AG10803 (cell line): Measurements from ENCODE around the gene ZFP3.
"Not testable (repeated sequence)": the region's sequence is repeated elsewhere in the genome, so short reads cannot be mapped to it uniquely, and the experiment has no call there.

Experiments
- DNase-seq: peaks from one replicate; pipeline ENCODE4 v3.0.0; 2010; ENCODE audit warnings: low read depth
- H3K4me3 ChIP-seq: 2 replicates; pipeline ENCODE4 v1.5.1; 2011; ENCODE audit warnings: mild to moderate bottlenecking, low read length, control low read depth
- TF ChIP-seq, protein P1 (sequence below): conservative IDR thresholded peaks from 2 replicates; pipeline ENCODE4 v1.5.1; 2011; ENCODE audit warnings: mild to moderate bottlenecking, low read length, control low read depth, inconsistent platforms

The ZFP3 gene

DNA sequence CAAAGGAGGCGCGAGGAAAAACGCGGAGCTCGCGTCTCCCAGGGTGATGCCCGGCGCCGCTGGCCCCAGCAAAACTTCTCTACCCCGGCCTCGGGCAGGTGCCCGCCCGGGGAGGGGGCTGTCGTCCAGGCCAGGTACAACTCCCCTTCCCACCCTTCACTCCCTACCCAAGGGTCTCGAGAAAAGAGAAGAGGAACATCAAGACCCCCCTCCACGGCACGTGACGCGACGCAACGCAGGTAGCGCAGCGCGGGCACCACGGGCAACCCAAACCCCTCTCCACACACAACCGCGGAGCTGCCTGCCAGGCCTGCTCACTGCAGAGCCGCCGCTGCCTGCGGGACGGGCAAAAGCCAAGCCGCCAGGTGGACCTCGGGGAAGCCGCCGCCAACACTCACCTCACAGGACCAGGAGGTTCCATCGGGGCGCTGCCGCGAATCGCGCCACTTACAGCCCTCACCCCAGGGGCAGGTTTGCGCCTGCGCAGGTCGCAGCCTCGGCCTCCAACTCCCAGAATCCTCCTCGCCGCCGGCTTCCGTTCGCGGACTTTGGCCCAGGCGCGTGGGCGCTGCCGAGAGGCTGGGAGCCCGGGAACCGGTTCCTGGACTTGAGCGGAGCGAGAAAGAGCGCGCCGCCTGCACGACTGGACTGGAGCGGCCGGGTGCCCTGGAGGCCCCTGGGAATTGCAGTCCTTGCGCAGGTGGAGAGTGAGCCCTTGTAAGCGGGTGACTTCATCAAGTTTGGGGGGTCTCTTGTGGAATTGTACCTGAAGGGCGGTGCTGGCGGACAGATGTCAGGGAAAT, 33.3 kb downstream of the ZFP3 start, which contains the start of gene ZNF232:
Gene ZNF232, minus strand, starts transcription at position 477 of the 803 bp plus-strand sequence. Its CDS starts 56 bp downstream, at position 421.
- DNase-seq, result peak; percentile 90
- H3K4me3 ChIP-seq, result peak within 1 kb of the TSS; percentile 94
- TF ChIP-seq, protein P1, sequence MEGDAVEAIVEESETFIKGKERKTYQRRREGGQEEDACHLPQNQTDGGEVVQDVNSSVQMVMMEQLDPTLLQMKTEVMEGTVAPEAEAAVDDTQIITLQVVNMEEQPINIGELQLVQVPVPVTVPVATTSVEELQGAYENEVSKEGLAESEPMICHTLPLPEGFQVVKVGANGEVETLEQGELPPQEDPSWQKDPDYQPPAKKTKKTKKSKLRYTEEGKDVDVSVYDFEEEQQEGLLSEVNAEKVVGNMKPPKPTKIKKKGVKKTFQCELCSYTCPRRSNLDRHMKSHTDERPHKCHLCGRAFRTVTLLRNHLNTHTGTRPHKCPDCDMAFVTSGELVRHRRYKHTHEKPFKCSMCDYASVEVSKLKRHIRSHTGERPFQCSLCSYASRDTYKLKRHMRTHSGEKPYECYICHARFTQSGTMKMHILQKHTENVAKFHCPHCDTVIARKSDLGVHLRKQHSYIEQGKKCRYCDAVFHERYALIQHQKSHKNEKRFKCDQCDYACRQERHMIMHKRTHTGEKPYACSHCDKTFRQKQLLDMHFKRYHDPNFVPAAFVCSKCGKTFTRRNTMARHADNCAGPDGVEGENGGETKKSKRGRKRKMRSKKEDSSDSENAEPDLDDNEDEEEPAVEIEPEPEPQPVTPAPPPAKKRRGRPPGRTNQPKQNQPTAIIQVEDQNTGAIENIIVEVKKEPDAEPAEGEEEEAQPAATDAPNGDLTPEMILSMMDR, result no peak

DNA sequence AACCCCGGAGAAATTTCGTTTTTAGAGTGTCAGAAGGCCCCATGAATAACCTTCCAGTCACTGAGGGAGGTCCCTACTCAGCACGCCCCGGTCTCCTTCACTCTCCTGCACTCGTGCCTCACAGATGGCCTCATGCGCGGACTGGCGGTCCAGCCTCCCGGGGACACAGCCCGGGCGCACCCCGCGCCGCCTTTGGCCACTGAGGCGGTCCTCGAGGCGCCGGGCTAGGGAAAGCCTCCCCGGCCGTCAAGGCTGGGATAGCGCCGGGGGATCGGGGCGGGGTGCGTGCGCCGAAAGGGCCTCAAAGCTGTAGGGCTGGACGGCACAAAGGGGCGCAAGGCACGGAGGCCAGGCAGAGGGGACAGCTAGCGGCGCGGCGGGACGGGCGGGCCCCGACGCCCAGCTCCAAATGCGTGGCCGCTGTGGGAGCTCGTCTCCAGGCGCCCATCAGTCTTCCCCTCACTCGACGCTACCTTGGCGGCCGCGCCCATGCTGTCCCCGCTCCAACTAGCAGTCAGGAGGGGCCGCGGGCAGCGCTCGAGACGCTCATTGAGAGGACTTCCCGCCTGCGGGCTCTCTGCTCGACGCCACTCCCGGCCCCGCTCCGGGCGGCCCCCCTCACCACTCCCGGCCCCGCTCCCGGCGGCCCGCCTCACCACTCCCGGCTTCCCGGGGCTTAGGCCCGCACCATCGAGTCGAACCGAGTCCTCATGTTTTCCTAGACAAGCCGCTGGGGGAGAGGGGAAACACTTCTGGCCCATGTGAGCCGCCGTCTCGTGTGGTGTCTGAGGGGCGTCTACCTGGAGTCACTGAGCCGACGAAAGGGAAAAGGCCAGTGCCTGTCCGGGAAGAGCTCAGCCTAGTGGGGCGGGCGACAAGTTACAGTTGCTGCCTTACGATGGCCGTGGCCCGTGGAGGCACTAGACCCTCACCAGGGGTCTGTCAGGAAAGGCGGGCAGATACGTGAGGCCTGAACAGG, 37.7 kb downstream of the ZFP3 start, which contains the start of gene USP6:
Gene USP6, plus strand, starts transcription at position 360 of the 979 bp plus-strand sequence. CDS start 14,336 bp downstream, outside the sequence.
- H3K4me3 ChIP-seq, result no peak within 1 kb of the TSS
- TF ChIP-seq, protein P1, result no peak
- DNase-seq, result no peak

DNA sequence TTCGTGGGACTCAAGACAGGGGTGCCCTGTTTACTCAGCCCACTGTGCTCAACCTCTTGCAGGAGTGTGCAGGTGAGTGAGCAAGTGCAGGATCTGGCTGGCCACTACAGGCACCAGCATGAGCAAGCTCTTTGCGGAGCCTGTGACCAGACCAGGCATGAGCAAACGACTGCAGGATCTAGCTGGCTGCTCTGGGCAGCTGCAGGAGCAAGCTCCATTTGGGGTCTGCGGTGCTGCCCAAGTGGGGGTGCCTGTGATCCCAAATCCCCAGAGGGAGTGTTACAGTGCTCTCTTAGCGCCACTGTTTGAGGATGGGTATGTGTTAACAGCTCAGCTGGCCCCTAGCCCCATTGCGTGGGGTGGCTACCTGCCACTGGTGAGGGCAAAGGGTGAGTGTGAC, 40.0 kb downstream of the ZFP3 start:
- DNase-seq, result no peak
- no peak overlapping the region for H3K4me3 ChIP-seq
- TF ChIP-seq, protein P1, result no peak

DNA sequence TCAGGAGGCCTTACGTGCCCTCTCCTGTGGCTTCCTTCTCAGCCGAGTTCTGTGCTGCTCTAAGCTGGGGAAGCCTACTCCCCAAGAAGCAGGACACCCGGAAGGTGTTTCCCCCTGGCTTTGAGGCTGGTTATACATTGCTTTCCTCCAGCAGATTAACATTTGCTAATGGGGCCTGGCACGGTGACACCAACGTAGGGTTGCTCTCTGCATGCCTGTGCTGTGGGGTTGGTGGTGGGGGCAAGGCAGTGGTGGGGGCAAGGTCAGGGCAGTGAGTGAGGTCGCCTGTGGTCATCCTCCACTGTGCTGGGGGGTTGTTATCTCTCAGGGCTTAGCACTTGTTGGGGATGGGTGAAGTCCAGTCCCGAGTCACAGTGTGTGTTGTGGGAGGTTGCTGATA, 41.8 kb downstream of the ZFP3 start:
- no peak for DNase-seq
- H3K4me3 ChIP-seq, result no peak overlapping the region
- TF ChIP-seq, protein P1, result no peak

DNA sequence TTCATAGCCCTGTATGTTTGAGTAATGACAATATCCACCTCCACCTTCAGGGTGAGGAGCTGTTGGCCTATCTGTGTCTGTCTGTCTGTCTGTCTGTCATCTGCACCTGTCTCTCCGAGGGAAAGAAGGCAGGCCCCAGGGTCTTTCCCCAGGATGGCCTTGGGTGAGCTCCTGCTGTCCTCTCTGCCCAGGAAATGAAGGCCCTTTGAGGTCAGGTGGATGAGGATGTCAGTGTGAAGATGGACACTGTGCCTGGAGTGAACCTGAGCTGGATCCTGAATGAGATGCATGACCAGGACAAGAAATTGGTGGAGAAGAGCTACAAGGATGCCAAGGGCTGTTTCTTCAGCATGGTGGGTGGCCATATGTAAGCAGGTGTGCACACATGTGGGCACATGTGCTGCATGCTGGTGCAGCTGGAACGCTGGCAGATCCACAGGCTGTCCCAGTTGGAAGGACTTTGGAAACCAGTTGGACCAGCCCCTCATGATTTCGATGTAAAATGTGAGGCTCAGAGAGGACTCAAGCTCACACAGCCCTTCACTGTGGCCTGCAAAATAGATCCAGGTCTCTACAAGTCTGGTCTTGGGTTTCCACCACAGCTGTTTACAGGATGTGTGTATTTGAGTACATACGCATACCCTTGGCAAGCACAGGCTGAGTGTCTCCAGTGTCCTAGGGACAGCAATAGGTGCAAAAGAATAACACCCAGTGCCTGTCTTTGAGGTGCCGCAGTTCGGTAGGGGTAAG, 42.3 kb downstream of the ZFP3 start:
- DNase-seq, H3K4me3 ChIP-seq: not testable (repeated sequence)

DNA sequence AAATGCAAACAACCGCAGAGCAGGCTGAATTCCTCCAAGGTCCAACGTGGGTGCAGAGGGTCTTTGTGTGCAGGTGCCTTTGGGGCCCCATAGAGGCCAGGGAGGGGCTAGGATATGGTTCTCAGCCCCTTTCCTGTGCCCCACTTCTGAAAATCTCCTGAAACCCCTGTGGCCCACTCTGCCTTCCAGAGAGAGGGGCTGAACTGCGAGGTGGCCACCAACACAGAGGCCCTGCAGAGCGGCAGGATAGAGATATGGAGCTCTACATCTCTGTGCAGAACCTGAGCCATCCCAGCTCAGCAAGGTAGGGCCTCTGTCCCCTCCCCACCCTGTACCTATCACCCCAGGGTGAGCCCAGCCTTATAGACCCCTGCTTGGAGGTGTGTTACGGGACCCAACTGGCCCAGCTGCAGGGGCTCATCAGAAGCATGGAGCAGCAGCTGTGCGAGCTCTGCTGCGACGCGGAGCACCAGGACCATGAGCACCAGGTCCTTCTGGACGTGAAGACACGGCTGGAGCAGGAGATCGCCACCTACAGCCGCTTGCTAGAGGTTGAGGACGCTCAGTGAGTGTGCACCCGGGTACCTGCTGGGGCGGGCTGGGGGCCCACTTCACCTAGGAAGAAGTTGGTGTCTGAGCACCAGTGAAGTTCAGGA, 43.0 kb downstream of the ZFP3 start:
- no peak overlapping the region for H3K4me3 ChIP-seq
- no peak for DNase-seq
- TF ChIP-seq, protein P1, result no peak

DNA sequence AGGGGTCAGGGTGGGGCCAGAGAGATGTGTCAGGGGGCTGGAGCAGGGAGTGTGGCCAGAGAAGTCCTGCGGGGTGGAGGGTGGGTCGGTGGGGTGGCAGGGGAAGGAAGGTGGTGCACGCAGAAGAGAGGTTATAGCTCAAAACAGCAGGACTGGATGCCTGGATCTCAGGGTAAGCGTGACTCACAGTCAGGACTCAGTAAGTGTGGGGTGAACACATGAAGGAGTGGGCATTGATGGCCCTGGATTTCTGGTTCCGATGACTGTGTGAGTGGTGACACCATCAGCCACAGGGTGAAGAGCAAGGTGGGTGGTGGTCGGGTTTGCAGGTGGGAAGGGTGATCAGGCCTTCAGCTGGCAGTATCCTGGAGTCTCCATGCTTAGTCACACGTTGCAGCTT, 43.8 kb downstream of the ZFP3 start:
- not testable (repeated sequence) for H3K4me3 ChIP-seq, DNase-seq
